ENCODE data around the gene HOXA3. TPM values are rescaled to one million over a fixed set of nuclear protein-coding genes. Genes with fewer than 3 reads are reported as not detected.
A peak's percentile ranks its signal among the peaks of the same experiment; 100 is the strongest.

HOXA3 gene
- total and polyA plus RNA-seq, 2 of the 13 experiments (the other 11 are each of a cell fraction or from before 2014, with no cell fraction given): 2.9 to 4.6 TPM

DNA sequence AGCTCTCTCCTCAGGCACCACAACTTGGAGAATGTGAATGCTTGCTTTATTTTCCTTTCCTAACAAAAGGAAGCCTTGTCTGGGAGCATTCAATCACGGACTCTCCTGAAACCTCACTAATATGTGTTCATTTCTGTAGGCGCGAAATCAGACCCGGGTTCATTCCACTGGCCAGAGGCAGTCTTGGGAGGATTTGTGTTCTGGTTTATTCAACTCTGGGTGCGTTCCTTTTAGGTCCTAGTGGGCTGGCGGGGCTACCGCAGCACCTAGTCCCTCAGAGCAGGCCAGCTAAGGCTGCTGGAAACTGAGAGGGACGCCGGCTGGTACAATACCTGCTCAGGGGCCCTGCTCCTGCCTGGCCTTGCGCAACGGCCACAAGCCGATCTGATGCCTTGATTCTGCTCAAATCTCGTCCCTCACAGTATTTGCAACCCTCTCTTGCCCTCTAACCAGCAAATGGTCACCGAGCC is 29.3 kb downstream of the HOXA3 start (continued):
- TF ChIP-seq, protein P1, sequence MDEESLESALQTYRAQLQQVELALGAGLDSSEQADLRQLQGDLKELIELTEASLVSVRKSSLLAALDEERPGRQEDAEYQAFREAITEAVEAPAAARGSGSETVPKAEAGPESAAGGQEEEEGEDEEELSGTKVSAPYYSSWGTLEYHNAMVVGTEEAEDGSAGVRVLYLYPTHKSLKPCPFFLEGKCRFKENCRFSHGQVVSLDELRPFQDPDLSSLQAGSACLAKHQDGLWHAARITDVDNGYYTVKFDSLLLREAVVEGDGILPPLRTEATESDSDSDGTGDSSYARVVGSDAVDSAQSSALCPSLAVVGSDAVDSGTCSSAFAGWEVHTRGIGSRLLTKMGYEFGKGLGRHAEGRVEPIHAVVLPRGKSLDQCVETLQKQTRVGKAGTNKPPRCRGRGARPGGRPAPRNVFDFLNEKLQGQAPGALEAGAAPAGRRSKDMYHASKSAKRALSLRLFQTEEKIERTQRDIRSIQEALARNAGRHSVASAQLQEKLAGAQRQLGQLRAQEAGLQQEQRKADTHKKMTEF (CRISPR knock-in tag; IDR thresholded peaks at IDR 0.05): no peak
- TF ChIP-seq, protein P2, sequence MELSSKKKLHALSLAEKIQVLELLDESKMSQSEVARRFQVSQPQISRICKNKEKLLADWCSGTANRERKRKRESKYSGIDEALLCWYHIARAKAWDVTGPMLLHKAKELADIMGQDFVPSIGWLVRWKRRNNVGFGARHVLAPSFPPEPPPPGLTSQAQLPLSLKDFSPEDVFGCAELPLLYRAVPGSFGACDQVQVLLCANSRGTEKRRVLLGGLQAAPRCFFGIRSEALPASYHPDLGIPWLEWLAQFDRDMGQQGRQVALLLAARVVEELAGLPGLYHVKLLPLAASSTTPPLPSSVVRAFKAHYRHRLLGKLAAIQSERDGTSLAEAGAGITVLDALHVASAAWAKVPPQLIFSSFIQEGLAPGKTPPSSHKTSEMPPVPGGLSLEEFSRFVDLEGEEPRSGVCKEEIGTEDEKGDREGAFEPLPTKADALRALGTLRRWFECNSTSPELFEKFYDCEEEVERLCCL (CRISPR knock-in tag; IDR thresholded peaks at IDR 0.05; ENCODE audit: borderline replicate concordance): no peak
- TF ChIP-seq HMG20B (CRISPR knock-in tag; conservative IDR thresholded peaks at IDR 0.05) (no peak), HOXA7 (CRISPR knock-in tag; IDR thresholded peaks at IDR 0.05) (no peak), ZNF7 (CRISPR knock-in tag; IDR thresholded peaks at IDR 0.05) (no peak), POGZ (CRISPR knock-in tag; IDR thresholded peaks at IDR 0.05) (no peak), ARNT2 (CRISPR knock-in tag; IDR thresholded peaks at IDR 0.05; ENCODE audit: low read depth) (peak; percentile 39; the same call in 1 of the 2 replicates), HNF4G (IDR thresholded peaks at IDR 0.05; ENCODE audit: borderline replicate concordance, low read depth, low read length) (no peak), HNF4G (CRISPR knock-in tag; IDR thresholded peaks at IDR 0.05; ENCODE audit: borderline replicate concordance, low read depth) (no peak), ZZZ3 (CRISPR knock-in tag; IDR thresholded peaks at IDR 0.05; ENCODE audit: borderline replicate concordance) (no peak), GATA4 (IDR thresholded peaks at IDR 0.05; ENCODE audit: borderline replicate concordance, low read depth) (no peak), CEBPB (IDR thresholded peaks at IDR 0.05; ENCODE audit: borderline replicate concordance, low read depth, low read length) (peak; percentile 94), DNMT1 (CRISPR knock-in tag; IDR thresholded peaks at IDR 0.05) (no peak), BORCS8-MEF2B (CRISPR knock-in tag; IDR thresholded peaks at IDR 0.05) (no peak), ARID2 (CRISPR knock-in tag; IDR thresholded peaks at IDR 0.05; ENCODE audit: borderline replicate concordance) (0 out of 2 replicates have a peak, but pooled peaks have one; percentile 20), RFX5 (IDR thresholded peaks at IDR 0.05; ENCODE audit: low read depth, low read length) (no peak), ZNF460 (CRISPR knock-in tag; IDR thresholded peaks at IDR 0.05; ENCODE audit: borderline replicate concordance) (no peak), ZNF33B (CRISPR knock-in tag; IDR thresholded peaks at IDR 0.05) (no peak)
- TF ChIP-seq, protein P3, sequence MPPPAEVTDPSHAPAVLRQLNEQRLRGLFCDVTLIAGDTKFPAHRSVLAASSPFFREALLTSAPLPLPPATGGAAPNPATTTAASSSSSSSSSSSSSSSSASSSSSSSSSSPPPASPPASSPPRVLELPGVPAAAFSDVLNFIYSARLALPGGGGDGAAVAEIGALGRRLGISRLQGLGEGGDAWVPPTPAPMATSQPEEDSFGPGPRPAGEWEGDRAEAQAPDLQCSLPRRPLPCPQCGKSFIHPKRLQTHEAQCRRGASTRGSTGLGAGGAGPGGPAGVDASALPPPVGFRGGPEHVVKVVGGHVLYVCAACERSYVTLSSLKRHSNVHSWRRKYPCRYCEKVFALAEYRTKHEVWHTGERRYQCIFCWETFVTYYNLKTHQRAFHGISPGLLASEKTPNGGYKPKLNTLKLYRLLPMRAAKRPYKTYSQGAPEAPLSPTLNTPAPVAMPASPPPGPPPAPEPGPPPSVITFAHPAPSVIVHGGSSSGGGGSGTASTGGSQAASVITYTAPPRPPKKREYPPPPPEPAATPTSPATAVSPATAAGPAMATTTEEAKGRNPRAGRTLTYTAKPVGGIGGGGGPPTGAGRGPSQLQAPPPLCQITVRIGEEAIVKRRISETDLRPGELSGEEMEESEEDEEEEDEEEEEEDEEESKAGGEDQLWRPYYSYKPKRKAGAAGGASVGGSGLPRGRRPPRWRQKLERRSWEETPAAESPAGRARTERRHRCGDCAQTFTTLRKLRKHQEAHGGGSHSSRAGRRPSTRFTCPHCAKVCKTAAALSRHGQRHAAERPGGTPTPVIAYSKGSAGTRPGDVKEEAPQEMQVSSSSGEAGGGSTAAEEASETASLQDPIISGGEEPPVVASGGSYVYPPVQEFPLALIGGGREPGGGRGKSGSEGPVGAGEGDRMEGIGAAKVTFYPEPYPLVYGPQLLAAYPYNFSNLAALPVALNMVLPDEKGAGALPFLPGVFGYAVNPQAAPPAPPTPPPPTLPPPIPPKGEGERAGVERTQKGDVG (CRISPR knock-in tag; IDR thresholded peaks at IDR 0.05; ENCODE audit: borderline replicate concordance): peak; percentile 48; the same call in 1 of the 2 replicates
- TF ChIP-seq, protein P4, sequence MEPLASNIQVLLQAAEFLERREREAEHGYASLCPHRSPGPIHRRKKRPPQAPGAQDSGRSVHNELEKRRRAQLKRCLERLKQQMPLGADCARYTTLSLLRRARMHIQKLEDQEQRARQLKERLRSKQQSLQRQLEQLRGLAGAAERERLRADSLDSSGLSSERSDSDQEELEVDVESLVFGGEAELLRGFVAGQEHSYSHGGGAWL (CRISPR knock-in tag; IDR thresholded peaks at IDR 0.05): no peak
- TF ChIP-seq, protein P5, sequence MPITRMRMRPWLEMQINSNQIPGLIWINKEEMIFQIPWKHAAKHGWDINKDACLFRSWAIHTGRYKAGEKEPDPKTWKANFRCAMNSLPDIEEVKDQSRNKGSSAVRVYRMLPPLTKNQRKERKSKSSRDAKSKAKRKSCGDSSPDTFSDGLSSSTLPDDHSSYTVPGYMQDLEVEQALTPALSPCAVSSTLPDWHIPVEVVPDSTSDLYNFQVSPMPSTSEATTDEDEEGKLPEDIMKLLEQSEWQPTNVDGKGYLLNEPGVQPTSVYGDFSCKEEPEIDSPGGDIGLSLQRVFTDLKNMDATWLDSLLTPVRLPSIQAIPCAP (CRISPR knock-in tag; IDR thresholded peaks at IDR 0.05; ENCODE audit: low read depth): no peak

Data from HepG2 (cell line).